ENCODE data around the gene VPS33A. TPM values are rescaled to one million over a fixed set of nuclear protein-coding genes. Genes with fewer than 3 reads are reported as not detected.

VPS33A gene
- total RNA-seq (10 to 100 TPM; 12.2 to 14.9 TPM), polyA plus RNA-seq (1 to 10 TPM; 6.4 to 7.8 TPM)

- under 1% methylated on average over 56 of the region's 56 CpGs for WGBS
- H3K9ac ChIP-seq (ENCODE audit: low read depth in 1 of 2, low read length in 2 of 2), result peak within 1 kb of the TSS; percentile 85 to 89
- peak within 1 kb of the TSS; percentile 72 to 86 for H3K27ac ChIP-seq (ENCODE audit: low read depth in 1 of 2, low read length in 2 of 2)
- TF ChIP-seq SP1 (IDR thresholded peaks at IDR 0.05) (peak; percentile 54), NR2F2 (IDR thresholded peaks at IDR 0.05) (no peak), YY1 (IDR thresholded peaks at IDR 0.05) (peak; percentile 97), EGR1 (IDR thresholded peaks at IDR 0.05; ENCODE audit: low read depth in 2 of 2) (peak in 1 of 2 donors; percentile 78), RXRA (IDR thresholded peaks at IDR 0.05) (peak; percentile 44 to 46), TAF1 (conservative IDR thresholded peaks at IDR 0.05) (peak; percentile 45), FOXA1 (IDR thresholded peaks at IDR 0.05) (no peak), HNF4A (conservative IDR thresholded peaks at IDR 0.05) (peak; percentile 6 to 33), RAD21 (IDR thresholded peaks at IDR 0.05) (peak in 1 of 2 donors; percentile 18), GABPA (IDR thresholded peaks at IDR 0.05 in 1 of 2, conservative IDR thresholded peaks at IDR 0.05 in 1 of 2) (peak; percentile 47 to 92), FOXA2 (IDR thresholded peaks at IDR 0.05) (no peak), JUND (IDR thresholded peaks at IDR 0.05) (peak in 1 of 2 donors; percentile 23), ZBTB33 (IDR thresholded peaks at IDR 0.05) (peak; percentile 90), HNF4G (IDR thresholded peaks at IDR 0.05) (no peak), REST (IDR thresholded peaks at IDR 0.05) (peak; percentile 65), ATF3 (IDR thresholded peaks at IDR 0.05) (no peak), CTCF (IDR thresholded peaks at IDR 0.05; ENCODE audit: low read depth, low read length, missing input control) (no peak), MAX (IDR thresholded peaks at IDR 0.05) (peak; percentile 74)
- peak within 1 kb of the TSS; percentile 69 to 94 (median 86) for H3K4me3 ChIP-seq (ENCODE audit: low read depth in 1 of 3, low read length in 3 of 3)
- peak; percentile 95 for DNase-seq (ENCODE audit: low spot score)
- H3K36me3 ChIP-seq (ENCODE audit: control insufficient read depth in 4 of 4, insufficient read depth in 3 of 4, low read depth in 1 of 4, low read length in 3 of 4), result peaks cover 3 to 13% (median 10%) of the 10 kb centered on the region in 4 donors
- no peaks in the 10 kb centered on the region for H3K27me3 ChIP-seq (ENCODE audit: control insufficient read depth in 4 of 4, insufficient read depth in 4 of 4, low read length in 3 of 4)
- no peaks in the 10 kb centered on the region for H3K9me3 ChIP-seq (ENCODE audit: control insufficient read depth in 4 of 4, low read length in 3 of 4)
- peaks cover 0 to 22% (median 16%) of the 10 kb centered on the region in 4 donors for H3K4me1 ChIP-seq (ENCODE audit: control insufficient read depth in 4 of 4, insufficient read depth in 4 of 4, low read length in 3 of 4)
Measured at GRCh38 chr12:122266230-122266901, at the start of gene VPS33A. Gene VPS33A (minus strand): TSS chr12:122266494. CDS start chr12:122266408, 86 bp downstream.
